Measurements from ENCODE around the gene RUVBL1. TPM values are rescaled to one million over a fixed set of nuclear protein-coding genes. Genes with fewer than 3 reads are reported as not detected.

RUVBL1 gene
- total and polyA plus RNA-seq, 2 of the 4 experiments (the other 2 are of a cell fraction) = 68.7 to 83.3 TPM

DNA sequence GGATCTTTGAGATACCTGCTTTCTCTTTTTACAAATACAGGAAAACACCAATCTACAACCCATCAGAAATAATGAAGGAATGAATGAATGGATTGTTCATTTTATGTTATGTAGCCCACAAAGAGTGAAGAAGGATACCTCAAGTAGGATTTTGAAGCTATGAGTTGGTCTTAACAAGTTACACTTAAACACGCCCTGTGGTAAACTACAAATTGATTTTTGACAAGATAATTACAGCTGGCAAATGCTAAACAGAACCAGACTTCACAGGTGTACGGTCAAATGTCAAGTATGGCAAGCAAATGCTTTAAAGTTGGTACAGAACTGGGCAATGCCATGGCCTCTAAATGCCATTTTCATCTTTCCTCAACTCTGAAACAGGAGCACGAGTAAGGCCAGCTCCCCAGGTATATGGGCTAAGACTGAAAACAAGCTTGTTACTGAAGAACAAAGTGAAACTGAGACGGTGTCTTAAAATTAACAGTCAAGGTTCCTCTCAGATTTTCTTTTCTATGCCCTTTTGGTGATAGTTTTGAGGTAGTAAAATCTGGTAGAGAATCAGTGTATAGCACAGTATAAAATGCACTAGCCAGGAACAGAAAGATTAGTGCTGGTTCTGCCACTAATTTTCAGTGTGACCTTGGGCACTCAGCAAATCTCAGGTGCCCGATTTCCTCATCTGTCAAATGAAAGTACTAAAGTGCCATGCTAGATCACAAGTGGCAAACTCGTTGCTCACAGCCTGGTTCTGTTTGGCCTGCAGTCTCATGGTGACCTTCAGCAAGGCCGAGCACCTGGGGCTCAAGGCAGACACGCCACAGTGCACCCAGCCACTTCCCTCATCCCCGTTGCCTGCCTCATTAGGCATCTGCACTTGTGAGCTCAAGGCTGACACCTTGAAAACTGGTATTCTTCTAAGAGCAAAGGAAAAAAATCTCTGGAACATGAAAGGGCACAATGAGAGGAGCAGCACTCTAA, 9.5 kb downstream of the RUVBL1 start:
- Histone ChIP-seq H2BK5ac (ENCODE audit: low read depth, low read length, poor library complexity, severe bottlenecking) (no peak overlapping the region), H3K56ac (ENCODE audit: extremely low read depth, insufficient read depth, low read length) (no peak overlapping the region), H3K9me1 (ENCODE audit: insufficient read depth, low read length) (peaks cover 13% of the 10 kb centered on the region), H3K4me1 (ENCODE audit: control insufficient read depth, insufficient read depth, low read length) (peaks cover 7% of the 10 kb centered on the region), H4K91ac (ENCODE audit: insufficient read depth, low read depth, low read length) (no peak overlapping the region), H3K14ac (replicated peaks; ENCODE audit: low read depth, low read length) (no peak overlapping the region), H4K8ac (ENCODE audit: low read depth in 2 of 2, low read length in 2 of 2) (no peak overlapping the region), H3K9me3 (ENCODE audit: control insufficient read depth, insufficient read depth, low read length) (no peaks in the 10 kb centered on the region), H3K4me3 (ENCODE audit: insufficient read depth, low read depth, low read length) (no peak overlapping the region), H2BK20ac (ENCODE audit: low read depth, low read length) (no peak overlapping the region), H2AK5ac (ENCODE audit: low read depth, low read length) (no peak overlapping the region), H3K27me3 (ENCODE audit: control insufficient read depth, insufficient read depth, low read length) (no peaks in the 10 kb centered on the region), H4K5ac (ENCODE audit: low read depth, low read length) (no peak overlapping the region), H4K20me1 (ENCODE audit: insufficient read depth, low read length) (peaks cover 7% of the 10 kb centered on the region; the same call in 1 of the 2 replicates), H3K9ac (ENCODE audit: low read depth, low read length) (no peak overlapping the region), H2AFZ (replicated peaks; ENCODE audit: low read length, poor library complexity) (no peak overlapping the region), H3K4ac (ENCODE audit: low read depth, low read length) (no peak overlapping the region), H3K4me2 (ENCODE audit: low read depth, low read length) (no peak overlapping the region), H3K79me1 (ENCODE audit: low read depth in 1 of 2, low read length in 2 of 2) (peaks cover 19 to 35% of the 10 kb centered on the region in 2 experiments), H2BK15ac (ENCODE audit: low read depth, low read length) (no peak overlapping the region), H2BK120ac (ENCODE audit: low read depth, low read length) (no peak overlapping the region), H3K36me3 (ENCODE audit: control insufficient read depth, insufficient read depth, low read length) (peaks cover 4% of the 10 kb centered on the region), H3K23ac (ENCODE audit: low read depth, low read length) (no peak overlapping the region), H3K27ac (ENCODE audit: insufficient read depth, low read length) (no peak overlapping the region), H3K18ac (ENCODE audit: low read depth, low read length) (no peak overlapping the region), H2AK9ac (replicated peaks; ENCODE audit: low read depth, low read length, poor library complexity) (no peak overlapping the region)
- in situ Hi-C loops (cut with MboI; ENCODE audit: low sequenced_read_pairs) = no loop called here
- POLR2A ChIA-PET (ENCODE audit: unreplicated experiment) = no interaction called here
- 96% methylated on average over 4 of the region's 9 CpGs; no CpG with 5 or more reads in 1 of the 2 experiments for WGBS, 2 experiments (ENCODE audit: extremely low coverage in 2 of 2, insufficient read length in 1 of 2)
- ATAC-seq (ENCODE audit: low read depth) (no peak), DNase-seq (no peak)
- dilution Hi-C loops (cut with HindIII; ENCODE audit: low sequenced_read_pairs, unreplicated experiment) = no loop called here
- no TSS peak for BruUV-seq (replicated peaks)
- CTCF ChIA-PET = no interaction called here
- intact Hi-C loops (cut with micrococcal nuclease) = no loop called here
- TF ChIP-seq, protein P1, sequence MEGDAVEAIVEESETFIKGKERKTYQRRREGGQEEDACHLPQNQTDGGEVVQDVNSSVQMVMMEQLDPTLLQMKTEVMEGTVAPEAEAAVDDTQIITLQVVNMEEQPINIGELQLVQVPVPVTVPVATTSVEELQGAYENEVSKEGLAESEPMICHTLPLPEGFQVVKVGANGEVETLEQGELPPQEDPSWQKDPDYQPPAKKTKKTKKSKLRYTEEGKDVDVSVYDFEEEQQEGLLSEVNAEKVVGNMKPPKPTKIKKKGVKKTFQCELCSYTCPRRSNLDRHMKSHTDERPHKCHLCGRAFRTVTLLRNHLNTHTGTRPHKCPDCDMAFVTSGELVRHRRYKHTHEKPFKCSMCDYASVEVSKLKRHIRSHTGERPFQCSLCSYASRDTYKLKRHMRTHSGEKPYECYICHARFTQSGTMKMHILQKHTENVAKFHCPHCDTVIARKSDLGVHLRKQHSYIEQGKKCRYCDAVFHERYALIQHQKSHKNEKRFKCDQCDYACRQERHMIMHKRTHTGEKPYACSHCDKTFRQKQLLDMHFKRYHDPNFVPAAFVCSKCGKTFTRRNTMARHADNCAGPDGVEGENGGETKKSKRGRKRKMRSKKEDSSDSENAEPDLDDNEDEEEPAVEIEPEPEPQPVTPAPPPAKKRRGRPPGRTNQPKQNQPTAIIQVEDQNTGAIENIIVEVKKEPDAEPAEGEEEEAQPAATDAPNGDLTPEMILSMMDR (conservative IDR thresholded peaks at IDR 0.05; ENCODE audit: low read depth, low read length) = no peak
- TF ChIP-seq, protein P2, sequence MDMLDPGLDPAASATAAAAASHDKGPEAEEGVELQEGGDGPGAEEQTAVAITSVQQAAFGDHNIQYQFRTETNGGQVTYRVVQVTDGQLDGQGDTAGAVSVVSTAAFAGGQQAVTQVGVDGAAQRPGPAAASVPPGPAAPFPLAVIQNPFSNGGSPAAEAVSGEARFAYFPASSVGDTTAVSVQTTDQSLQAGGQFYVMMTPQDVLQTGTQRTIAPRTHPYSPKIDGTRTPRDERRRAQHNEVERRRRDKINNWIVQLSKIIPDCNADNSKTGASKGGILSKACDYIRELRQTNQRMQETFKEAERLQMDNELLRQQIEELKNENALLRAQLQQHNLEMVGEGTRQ (IDR thresholded peaks at IDR 0.05; ENCODE audit: low read depth, low read length) = no peak
- TF ChIP-seq RAD21 (IDR thresholded peaks at IDR 0.05; ENCODE audit: low read length) = no peak
- no peak for TF ChIP-seq SMC3 (IDR thresholded peaks at IDR 0.05; ENCODE audit: low read depth, low read length)
- TF ChIP-seq FOS (IDR thresholded peaks at IDR 0.05; ENCODE audit: low read depth, low read length) = no peak
- TF ChIP-seq CEBPB (IDR thresholded peaks at IDR 0.05; ENCODE audit: low read depth, low read length) = no peak
- TF ChIP-seq RFX5 (IDR thresholded peaks at IDR 0.05; ENCODE audit: low read depth, low read length) = no peak
- no peak for TF ChIP-seq NFE2L2 (IDR thresholded peaks at IDR 0.05; ENCODE audit: low read depth, low read length)
- no peak for TF ChIP-seq MAFK (IDR thresholded peaks at IDR 0.05; ENCODE audit: low read depth, low read length)
- TF ChIP-seq MAZ (IDR thresholded peaks at IDR 0.05; ENCODE audit: borderline replicate concordance, low read depth, low read length) = no peak
- TF ChIP-seq CHD1 (IDR thresholded peaks at IDR 0.05; ENCODE audit: low read depth, low read length) = no peak
- TF ChIP-seq POLR2A (IDR thresholded peaks at IDR 0.05; ENCODE audit: low read depth, low read length) = no peak
- TF ChIP-seq, protein P3, sequence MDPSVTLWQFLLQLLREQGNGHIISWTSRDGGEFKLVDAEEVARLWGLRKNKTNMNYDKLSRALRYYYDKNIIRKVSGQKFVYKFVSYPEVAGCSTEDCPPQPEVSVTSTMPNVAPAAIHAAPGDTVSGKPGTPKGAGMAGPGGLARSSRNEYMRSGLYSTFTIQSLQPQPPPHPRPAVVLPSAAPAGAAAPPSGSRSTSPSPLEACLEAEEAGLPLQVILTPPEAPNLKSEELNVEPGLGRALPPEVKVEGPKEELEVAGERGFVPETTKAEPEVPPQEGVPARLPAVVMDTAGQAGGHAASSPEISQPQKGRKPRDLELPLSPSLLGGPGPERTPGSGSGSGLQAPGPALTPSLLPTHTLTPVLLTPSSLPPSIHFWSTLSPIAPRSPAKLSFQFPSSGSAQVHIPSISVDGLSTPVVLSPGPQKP (IDR thresholded peaks at IDR 0.05; ENCODE audit: borderline replicate concordance, low read depth, low read length) = no peak
- TF ChIP-seq RCOR1 (IDR thresholded peaks at IDR 0.05; ENCODE audit: insufficient replicate concordance, low read length) = no peak

Data from IMR-90 (cell line).